ENCODE measurements around the gene RBFOX2.

DNA sequence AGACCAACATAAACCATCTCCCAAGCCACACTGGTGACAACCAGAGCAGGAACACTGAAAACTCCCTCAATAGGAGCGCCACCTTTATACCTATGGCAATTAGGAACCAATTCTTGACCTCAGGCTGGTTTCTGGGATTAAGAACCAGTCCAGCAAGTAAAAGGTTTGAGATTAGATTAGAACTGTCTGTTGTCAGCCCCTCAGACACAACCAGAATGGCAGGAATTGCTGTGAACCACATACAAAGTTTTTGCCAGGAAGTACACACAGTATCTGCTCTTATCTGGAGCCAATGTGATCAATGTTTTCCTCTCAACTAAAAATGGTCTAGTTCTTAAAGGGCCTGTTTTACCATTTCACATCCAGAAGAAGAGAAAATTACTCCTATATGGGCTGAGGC lies 55.2 kb downstream of the RBFOX2 start:
- TF ChIP-seq POLR2A (IDR thresholded peaks at IDR 0.05), result no peak
- no peak for TF ChIP-seq CTCF (IDR thresholded peaks at IDR 0.05)
